Lung (tissue), 12 donors: ENCODE data around the gene METTL26. TPM values are rescaled to one million over a fixed set of nuclear protein-coding genes. Genes with fewer than 3 reads are reported as not detected.
A peak's percentile ranks its signal among the peaks of the same experiment; 100 is the strongest.

ENCODE experiments used
- ATAC-seq: fragments of 200-7000 bp; cut with Tn5 transposase; one replicate; pipeline ENCODE4 v1.9.1; 2020; ENCODE audit warnings: moderate number of reproducible peaks; ENCODE audit not compliant: insufficient read depth, low FRiP score
- DNase-seq, 3 donors: peaks; one replicate each; pipeline ENCODE4 v3.0.0-alpha.2; 2013 to 2017
- H3K27ac ChIP-seq, 2 donors: one replicate each; pipeline ENCODE4 v1.5.1; 2013; ENCODE audit warnings: mild to moderate bottlenecking in 2 of 2, moderate library complexity in 2 of 2, control low read depth in 1 of 2, inconsistent platforms in 1 of 2, low read depth in 1 of 2, low read length in 1 of 2
- H3K27me3 ChIP-seq, 3 donors: one replicate each; pipeline ENCODE4 v1.5.1; 2013; ENCODE audit warnings: low read length in 2 of 3; ENCODE audit not compliant: control insufficient read depth in 3 of 3, insufficient read depth in 3 of 3
- H3K36me3 ChIP-seq, 4 donors: one replicate each; pipeline ENCODE4 v1.5.1; 2013; ENCODE audit warnings: low read length in 4 of 4, mild to moderate bottlenecking in 1 of 4, moderate library complexity in 1 of 4; ENCODE audit not compliant: control insufficient read depth in 4 of 4, insufficient read depth in 4 of 4
- H3K4me1 ChIP-seq, 5 donors: one replicate each; pipeline ENCODE4 v1.5.1; 2013; ENCODE audit warnings: low read length in 5 of 5, mild to moderate bottlenecking in 2 of 5, moderate library complexity in 1 of 5; ENCODE audit not compliant: control insufficient read depth in 5 of 5, insufficient read depth in 5 of 5
- H3K4me3 ChIP-seq: one replicate; pipeline ENCODE4 v1.5.1; 2013; ENCODE audit warnings: mild to moderate bottlenecking, control low read depth, moderate library complexity
- H3K9ac ChIP-seq, 2 donors: one replicate each; pipeline ENCODE4 v1.5.1; 2013; ENCODE audit warnings: low read length in 2 of 2, control low read depth in 1 of 2; ENCODE audit not compliant: insufficient read depth in 1 of 2
- H3K9me3 ChIP-seq, 4 donors: one replicate each; pipeline ENCODE4 v1.5.1; 2013; ENCODE audit warnings: low read length in 3 of 4, mild to moderate bottlenecking in 1 of 4, moderate library complexity in 1 of 4; ENCODE audit not compliant: control insufficient read depth in 4 of 4, insufficient read depth in 3 of 4
- WGBS, 2 donors: extraction: QIAGEN DNeasy Blood & Tissue Kit; methylation state at CpG; one replicate each; pipeline ENCODE4 v1.1.7; 2013; 5-methylcytosine and 5-hydroxymethylcytosine counted together
- polyA plus RNA-seq, 2 donors: library from polyadenylated mRNA; stranded (reverse); fragments of 200-250 nt; gene quantifications; one replicate each; pipeline ENCODE4 v1.2.1, GENCODE V29; 2013
- total RNA-seq, 2 donors: library from RNA; depleted of rRNA in 1 of 2; stranded (reverse); fragments of >200 nt in 1 of 2; gene quantifications; one replicate each; pipeline ENCODE4 v1.2.1, GENCODE V29; 2014 to 2021
- TF ChIP-seq, protein P1 (sequence below): IDR thresholded peaks from 2 replicates; pipeline ENCODE4 v1.5.1; 2012; ENCODE audit warnings: mild to moderate bottlenecking; ENCODE audit errors: control extremely low read depth, extremely low read depth
- donor health status: control.
- donor health status: control.
- donor health status: Bipolar disorder and iron deficiency.
- donor health status: healthy.
- donor health status: DM: yes; HTN: yes; CAD: no.

METTL26 gene
- total and polyA plus RNA-seq, 4 donors: 36.1 to 200 (median 114) TPM

DNA sequence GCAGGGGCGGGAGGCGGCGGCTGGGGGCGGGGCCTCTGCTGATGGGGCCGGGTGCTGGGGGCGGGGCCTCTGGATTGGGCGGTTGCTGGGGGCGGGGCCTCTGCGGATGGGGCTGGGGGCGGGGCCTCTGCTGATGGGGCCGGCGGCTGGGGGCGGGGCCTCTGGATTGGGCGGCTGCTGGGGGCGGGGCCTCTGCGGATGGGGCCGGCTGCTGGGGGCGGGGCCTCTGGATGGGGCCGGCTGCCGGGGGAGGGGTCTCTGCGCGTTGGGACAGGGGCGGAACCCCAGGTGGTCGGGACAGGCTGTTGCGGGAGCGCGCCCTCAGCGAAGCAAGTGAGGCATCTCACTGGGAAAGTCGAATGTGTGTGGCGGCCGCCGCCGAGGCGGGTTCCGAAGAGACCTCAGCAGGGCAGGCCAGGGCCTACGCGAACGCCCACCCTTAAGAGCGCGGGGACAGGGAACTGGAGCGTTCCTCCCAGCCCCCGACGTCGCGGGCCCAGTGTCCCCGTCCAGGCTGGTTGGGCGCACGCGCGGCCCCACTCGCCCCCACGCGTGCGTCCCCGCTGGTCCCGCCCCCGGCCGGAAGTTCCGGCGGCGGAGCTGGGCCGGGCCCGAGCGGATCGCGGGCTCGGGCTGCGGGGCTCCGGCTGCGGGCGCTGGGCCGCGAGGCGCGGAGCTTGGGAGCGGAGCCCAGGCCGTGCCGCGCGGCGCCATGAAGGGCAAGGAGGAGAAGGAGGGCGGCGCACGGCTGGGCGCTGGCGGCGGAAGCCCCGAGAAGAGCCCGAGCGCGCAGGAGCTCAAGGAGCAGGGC is 43.9 kb upstream of the METTL26 start, which contains the start of gene STUB1:
Gene STUB1 (plus strand): TSS at position 597 of the 811 bp plus-strand sequence. CDS start 116 bp downstream, at position 713.
- Histone ChIP-seq H3K27me3 (no peaks in the 10 kb centered on the region), H3K9ac (no peak within 1 kb of the TSS), H3K4me1 (peaks cover 4 to 37% (median 25%) of the 10 kb centered on the region in 5 donors), H3K9me3 (no peaks in the 10 kb centered on the region), H3K4me3 (peak within 1 kb of the TSS; percentile 84), H3K36me3 (peaks cover 3 to 17% (median 15%) of the 10 kb centered on the region in 4 donors), H3K27ac (peak within 1 kb of the TSS; percentile 92 to 94)
- peak; percentile 85 to 93 (median 89) for DNase-seq
- WGBS, 2 donors: 1 to 2% methylated on average over 72 to 91 of the region's 91 CpGs
- TF ChIP-seq, protein P1, sequence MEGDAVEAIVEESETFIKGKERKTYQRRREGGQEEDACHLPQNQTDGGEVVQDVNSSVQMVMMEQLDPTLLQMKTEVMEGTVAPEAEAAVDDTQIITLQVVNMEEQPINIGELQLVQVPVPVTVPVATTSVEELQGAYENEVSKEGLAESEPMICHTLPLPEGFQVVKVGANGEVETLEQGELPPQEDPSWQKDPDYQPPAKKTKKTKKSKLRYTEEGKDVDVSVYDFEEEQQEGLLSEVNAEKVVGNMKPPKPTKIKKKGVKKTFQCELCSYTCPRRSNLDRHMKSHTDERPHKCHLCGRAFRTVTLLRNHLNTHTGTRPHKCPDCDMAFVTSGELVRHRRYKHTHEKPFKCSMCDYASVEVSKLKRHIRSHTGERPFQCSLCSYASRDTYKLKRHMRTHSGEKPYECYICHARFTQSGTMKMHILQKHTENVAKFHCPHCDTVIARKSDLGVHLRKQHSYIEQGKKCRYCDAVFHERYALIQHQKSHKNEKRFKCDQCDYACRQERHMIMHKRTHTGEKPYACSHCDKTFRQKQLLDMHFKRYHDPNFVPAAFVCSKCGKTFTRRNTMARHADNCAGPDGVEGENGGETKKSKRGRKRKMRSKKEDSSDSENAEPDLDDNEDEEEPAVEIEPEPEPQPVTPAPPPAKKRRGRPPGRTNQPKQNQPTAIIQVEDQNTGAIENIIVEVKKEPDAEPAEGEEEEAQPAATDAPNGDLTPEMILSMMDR: no peak
- peak; percentile 76 for ATAC-seq

DNA sequence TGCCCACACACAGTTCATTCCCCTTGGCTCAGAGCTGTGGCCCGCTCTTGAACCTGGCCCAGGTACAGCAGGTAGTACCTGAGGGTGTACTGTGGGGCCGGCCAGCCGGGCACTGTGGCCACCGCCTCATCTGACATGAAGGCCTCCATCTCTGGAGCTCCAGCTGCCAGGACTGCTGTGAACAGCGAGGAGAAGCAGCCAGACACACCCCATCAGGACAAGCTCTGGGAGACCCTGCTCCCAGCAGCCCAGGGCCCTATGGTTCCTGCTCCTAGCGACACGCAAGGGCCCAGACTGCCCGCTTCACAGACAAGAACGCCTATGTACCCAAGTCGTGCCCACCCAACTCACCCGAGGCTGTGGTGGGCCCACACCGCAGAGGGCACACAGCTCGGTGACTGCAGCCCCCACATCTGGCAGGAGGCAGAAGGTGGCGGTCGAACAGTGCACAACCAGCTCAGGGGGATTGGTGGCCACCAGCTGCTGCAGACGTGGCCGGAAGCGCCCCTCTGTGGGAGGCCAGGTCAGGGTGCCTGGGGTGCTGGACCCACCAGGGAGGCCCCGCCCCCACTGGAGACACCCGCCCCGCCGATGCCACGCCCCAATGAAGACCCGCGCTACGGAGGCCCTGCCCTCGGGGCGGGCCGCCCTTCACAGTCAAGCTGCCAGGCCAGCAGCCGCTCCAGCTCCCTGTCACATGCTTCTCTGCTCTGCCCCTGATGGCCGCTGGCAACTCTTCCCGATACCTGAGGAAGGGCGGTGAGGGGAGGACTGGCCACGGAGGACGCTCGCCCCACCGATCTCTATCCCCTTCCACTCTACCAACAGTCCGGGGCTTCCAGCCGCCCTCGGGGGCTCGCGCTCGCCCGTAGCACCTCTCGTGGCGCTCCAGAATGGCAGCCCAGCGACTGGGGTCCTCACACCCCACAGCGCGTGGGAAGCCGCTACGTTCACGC is 43.0 kb upstream of the METTL26 start:
- ATAC-seq: no peak
- H3K27ac ChIP-seq: peak overlapping the region; percentile 59 to 61
- TF ChIP-seq, protein P1: no peak
- no peaks in the 10 kb centered on the region for H3K27me3 ChIP-seq
- no peaks in the 10 kb centered on the region for H3K9me3 ChIP-seq
- H3K36me3 ChIP-seq: peaks cover 3 to 17% (median 15%) of the 10 kb centered on the region in 4 donors
- H3K4me3 ChIP-seq: no peak overlapping the region
- WGBS, 2 donors: 24 to 29% methylated on average over 40 to 52 of the region's 52 CpGs
- H3K4me1 ChIP-seq: peaks cover 4 to 40% (median 20%) of the 10 kb centered on the region in 5 donors
- peak; percentile 88 to 91 (median 91) for DNase-seq
- H3K9ac ChIP-seq: no peak overlapping the region

DNA sequence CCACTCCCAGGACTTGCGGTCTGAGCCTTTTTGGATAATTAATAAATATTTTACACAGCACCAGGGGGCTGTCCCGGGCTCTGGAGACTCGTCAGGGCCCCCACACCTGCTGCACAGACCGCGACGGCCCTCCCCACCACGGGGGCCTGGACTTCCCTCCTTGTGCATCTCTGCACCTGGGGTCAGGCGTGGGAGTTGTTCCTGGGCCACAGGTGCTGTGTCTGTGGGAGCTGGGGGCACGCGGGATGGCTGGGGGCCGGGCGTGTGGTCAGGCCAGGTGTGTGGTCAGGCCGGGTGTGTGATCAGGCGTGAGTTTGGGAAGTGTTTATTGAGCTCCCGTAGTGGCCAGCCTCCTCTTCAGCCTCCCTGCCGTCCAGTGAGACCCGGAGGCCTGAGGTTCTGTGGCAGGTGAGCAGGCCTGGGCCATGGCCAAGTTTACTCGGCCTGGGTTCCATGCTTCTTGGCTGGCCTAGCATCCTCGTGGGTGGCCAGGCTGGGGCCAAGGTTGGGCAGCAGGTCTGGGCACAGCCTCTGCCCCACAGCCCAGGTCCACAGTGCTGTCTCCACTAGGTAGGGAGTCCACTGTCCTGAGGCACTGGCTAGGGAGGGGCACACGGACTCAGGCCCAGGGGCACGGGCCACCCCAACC is 42.2 kb upstream of the METTL26 start:
- Histone ChIP-seq H3K27me3 (no peaks in the 10 kb centered on the region), H3K36me3 (peaks cover 6 to 23% (median 15%) of the 10 kb centered on the region in 4 donors), H3K27ac (no peak overlapping the region), H3K4me3 (no peak overlapping the region), H3K9me3 (no peaks in the 10 kb centered on the region), H3K9ac (no peak overlapping the region), H3K4me1 (peaks cover 4 to 34% (median 20%) of the 10 kb centered on the region in 5 donors)
- TF ChIP-seq, protein P1: no peak
- DNase-seq (no peak), ATAC-seq (no peak)
- 80 to 84% methylated on average over 19 to 21 of the region's 21 CpGs for WGBS, 2 donors
